NT2/D1 (cell line): Measurements from ENCODE around the gene AK4.

Experiments used
- DNase-seq: peaks from one replicate; pipeline ENCODE4 v3.0.0-alpha.2; 2011; ENCODE audit warnings: low read depth, low spot score
- H3K27me3 ChIP-seq: 2 replicates; pipeline ENCODE4 v1.6.0; 2011; ENCODE audit warnings: mild to moderate bottlenecking; ENCODE audit not compliant: insufficient read length, insufficient read depth
- H3K36me3 ChIP-seq: 2 replicates; pipeline ENCODE4 v1.6.1; 2011; ENCODE audit warnings: mild to moderate bottlenecking, low read length, mixed read lengths; ENCODE audit not compliant: insufficient read depth, insufficient read length
- H3K4me1 ChIP-seq: 2 replicates; pipeline ENCODE4 v1.5.1; 2011; ENCODE audit not compliant: insufficient read depth, insufficient read length
- H3K4me3 ChIP-seq: 2 replicates; pipeline ENCODE4 v1.5.1; 2011; ENCODE audit warnings: low read depth; ENCODE audit not compliant: insufficient read length
- H3K9ac ChIP-seq: 2 replicates; pipeline ENCODE4 v1.6.0; 2011; ENCODE audit warnings: low read depth; ENCODE audit not compliant: insufficient read length
- H3K9me3 ChIP-seq: 2 replicates; pipeline ENCODE4 v1.5.1; 2011; ENCODE audit warnings: mild to moderate bottlenecking, low read length; ENCODE audit not compliant: insufficient read depth
- SUZ12 ChIP-seq: IDR thresholded peaks from 2 replicates; pipeline ENCODE4 v1.6.1; 2011; ENCODE audit not compliant: insufficient read length, insufficient read depth; ENCODE audit errors: extremely low read depth
- YY1 ChIP-seq: IDR thresholded peaks from 2 replicates; pipeline ENCODE4 v1.6.1; 2011; ENCODE audit not compliant: insufficient read length, insufficient read depth
- ZNF274 ChIP-seq: IDR thresholded peaks from 2 replicates; pipeline ENCODE4 v1.6.1; 2011; ENCODE audit warnings: mild to moderate bottlenecking, low read depth, low read length

AK4 gene

GRCh38 chr1:65164633-65165032 is 16.6 kb downstream of the AK4 start:
- no peaks in the 10 kb centered on the region for H3K4me1 ChIP-seq
- no peak overlapping the region for H3K9ac ChIP-seq
- TF ChIP-seq ZNF274 (no peak), YY1 (no peak), SUZ12 (no peak)
- no peak overlapping the region for H3K4me3 ChIP-seq
- no peaks in the 10 kb centered on the region for H3K9me3 ChIP-seq
- DNase-seq: no peak
- H3K27me3 ChIP-seq: peaks cover 39% of the 10 kb centered on the region
- no peaks in the 10 kb centered on the region for H3K36me3 ChIP-seq

GRCh38 chr1:65165269-65165993 is 17.4 kb downstream of the AK4 start:
- TF ChIP-seq ZNF274: no peak
- TF ChIP-seq YY1: no peak
- no peak for TF ChIP-seq SUZ12

GRCh38 chr1:65166572-65167305 is 18.7 kb downstream of the AK4 start:
- no peaks in the 10 kb centered on the region for H3K36me3 ChIP-seq
- H3K9me3 ChIP-seq: no peaks in the 10 kb centered on the region
- no peak for DNase-seq
- no peaks in the 10 kb centered on the region for H3K4me1 ChIP-seq
- H3K9ac ChIP-seq: no peak overlapping the region
- TF ChIP-seq SUZ12: no peak
- TF ChIP-seq ZNF274: no peak
- no peak for TF ChIP-seq YY1
- H3K27me3 ChIP-seq: peaks cover 18% of the 10 kb centered on the region
- H3K4me3 ChIP-seq: no peak overlapping the region

More at GRCh38 chr1:65165269-65165993, 17.4 kb downstream of the AK4 start:
- Histone ChIP-seq H3K9me3 (no peaks in the 10 kb centered on the region), H3K4me1 (no peaks in the 10 kb centered on the region), H3K9ac (no peak overlapping the region), H3K36me3 (no peaks in the 10 kb centered on the region), H3K4me3 (no peak overlapping the region), H3K27me3 (peaks cover 31% of the 10 kb centered on the region)
- DNase-seq: no peak

GRCh38 chr1:65167586-65168242 is 19.7 kb downstream of the AK4 start:
- H3K9ac ChIP-seq: no peak overlapping the region
- H3K9me3 ChIP-seq: no peaks in the 10 kb centered on the region
- peaks cover 12% of the 10 kb centered on the region for H3K27me3 ChIP-seq
- TF ChIP-seq YY1: no peak
- no peak for TF ChIP-seq ZNF274
- no peak for TF ChIP-seq SUZ12
- no peak for DNase-seq
- no peak overlapping the region for H3K4me3 ChIP-seq
- no peaks in the 10 kb centered on the region for H3K36me3 ChIP-seq
- no peaks in the 10 kb centered on the region for H3K4me1 ChIP-seq

GRCh38 chr1:65168867-65169266 is 20.9 kb downstream of the AK4 start:
- H3K27me3 ChIP-seq: peaks cover 1% of the 10 kb centered on the region
- no peaks in the 10 kb centered on the region for H3K9me3 ChIP-seq
- no peaks in the 10 kb centered on the region for H3K36me3 ChIP-seq
- no peak for DNase-seq
- no peak for TF ChIP-seq SUZ12
- H3K9ac ChIP-seq: no peak overlapping the region
- no peaks in the 10 kb centered on the region for H3K4me1 ChIP-seq
- no peak overlapping the region for H3K4me3 ChIP-seq

GRCh38 chr1:65170511-65171142 is 22.6 kb downstream of the AK4 start:
- H3K9me3 ChIP-seq: no peaks in the 10 kb centered on the region
- H3K36me3 ChIP-seq: no peaks in the 10 kb centered on the region
- no peak overlapping the region for H3K4me3 ChIP-seq
- H3K27me3 ChIP-seq: no peaks in the 10 kb centered on the region
- H3K9ac ChIP-seq: no peak overlapping the region
- no peak for DNase-seq
- no peaks in the 10 kb centered on the region for H3K4me1 ChIP-seq
- TF ChIP-seq SUZ12 (no peak), ZNF274 (no peak), YY1 (no peak)
